HG03039 (cell line): ENCODE results near the gene PELI3.
"Not testable (repeated sequence)": the region's sequence is repeated elsewhere in the genome, so short reads cannot be mapped to it uniquely, and the experiment has no call there.

Experiments
- ATAC-seq: cut with Tn5 transposase; IDR thresholded peaks from one replicate; pipeline ENCODE4 v1.9.1; 2021; ENCODE audit warnings: mild to moderate bottlenecking, moderate library complexity; ENCODE audit not compliant: unreplicated experiment

Gene PELI3

GRCh38 chr11:66443602-66444001 lies 23.1 kb upstream of the PELI3 start:
- ATAC-seq: no peak

- no peak for ATAC-seq
Measured at GRCh38 chr11:66447012-66447411, 19.7 kb upstream of the PELI3 start.

DNA sequence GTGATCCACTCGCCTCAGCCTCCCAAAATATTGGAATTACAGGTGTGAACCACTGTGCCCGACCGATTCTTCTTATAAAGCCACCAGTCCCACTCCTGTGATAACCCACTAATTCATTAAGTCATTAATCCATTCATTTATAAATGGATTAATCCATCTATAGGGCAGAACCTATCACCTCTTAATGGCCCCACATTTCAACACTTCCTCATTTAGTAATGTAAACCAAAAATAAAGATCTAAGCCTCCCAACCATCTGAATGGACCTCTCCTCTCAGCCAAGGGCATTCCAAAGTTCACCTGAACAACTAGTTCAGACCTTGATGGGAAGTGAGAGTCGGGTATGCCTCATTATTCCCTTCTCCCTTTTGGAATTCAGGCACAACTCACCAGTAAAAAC lies 18.2 kb upstream of the PELI3 start:
- ATAC-seq: no peak

- no peak for ATAC-seq
Measured at GRCh38 chr11:66450560-66450959, 16.1 kb upstream of the PELI3 start.

DNA sequence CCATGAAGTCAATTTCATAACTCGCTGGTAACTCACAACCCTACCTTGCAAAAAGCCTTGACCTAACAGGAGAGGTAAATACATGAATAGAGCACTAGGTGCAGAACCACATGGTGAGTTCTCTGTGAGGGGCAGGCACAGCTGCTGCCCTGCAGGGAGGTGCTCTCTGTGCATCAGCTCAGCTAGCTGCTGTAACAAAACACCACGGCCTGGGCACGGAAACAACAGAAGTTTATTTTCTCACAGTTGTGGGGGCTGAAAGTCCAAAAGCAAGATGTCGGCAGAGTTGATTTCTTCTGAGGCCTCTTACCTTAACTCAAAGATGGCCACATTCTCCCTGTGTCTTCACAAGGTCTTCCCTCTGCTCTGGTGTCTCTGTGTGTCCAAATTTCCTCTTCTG lies 15.0 kb upstream of the PELI3 start:
- no peak for ATAC-seq

DNA sequence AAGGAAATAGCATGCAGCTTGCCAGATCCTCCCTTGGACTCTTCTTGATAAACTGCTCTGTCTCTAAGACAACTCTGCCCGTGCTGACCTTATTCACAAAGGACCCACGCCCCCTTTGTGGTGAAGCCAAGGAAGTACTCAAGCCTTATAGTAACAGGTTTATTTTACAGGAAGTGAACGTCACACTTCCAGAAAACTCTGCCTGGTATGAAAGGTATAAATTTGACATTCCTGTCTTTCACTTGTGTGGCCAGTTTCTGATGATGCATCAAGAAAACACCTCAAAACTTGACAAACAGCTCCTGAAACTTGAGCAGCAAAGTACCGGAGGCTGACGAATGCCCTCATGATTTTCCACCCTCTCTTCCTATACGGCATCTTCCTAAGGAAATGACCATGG lies 12.5 kb upstream of the PELI3 start:
- ATAC-seq: no peak

DNA sequence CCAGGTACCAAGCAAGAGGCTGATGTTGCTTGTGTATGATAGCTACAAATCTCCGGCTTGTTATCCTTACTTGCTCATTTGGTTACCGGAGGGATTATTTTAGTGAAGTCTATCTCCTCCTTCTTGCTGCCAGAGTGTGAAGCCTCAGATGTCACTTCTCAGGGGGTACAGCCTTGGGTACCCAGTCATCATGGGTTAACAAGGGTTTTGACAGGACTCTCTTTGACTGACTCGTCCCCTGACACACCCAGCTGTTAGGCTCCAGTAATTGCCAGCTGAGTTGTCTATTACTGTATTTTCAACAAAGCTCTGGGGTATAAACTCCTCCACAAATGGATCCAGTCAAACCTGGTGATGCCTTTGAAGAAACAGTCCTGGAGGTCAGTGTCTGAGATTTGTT lies 11.9 kb upstream of the PELI3 start:
- ATAC-seq: no peak

DNA sequence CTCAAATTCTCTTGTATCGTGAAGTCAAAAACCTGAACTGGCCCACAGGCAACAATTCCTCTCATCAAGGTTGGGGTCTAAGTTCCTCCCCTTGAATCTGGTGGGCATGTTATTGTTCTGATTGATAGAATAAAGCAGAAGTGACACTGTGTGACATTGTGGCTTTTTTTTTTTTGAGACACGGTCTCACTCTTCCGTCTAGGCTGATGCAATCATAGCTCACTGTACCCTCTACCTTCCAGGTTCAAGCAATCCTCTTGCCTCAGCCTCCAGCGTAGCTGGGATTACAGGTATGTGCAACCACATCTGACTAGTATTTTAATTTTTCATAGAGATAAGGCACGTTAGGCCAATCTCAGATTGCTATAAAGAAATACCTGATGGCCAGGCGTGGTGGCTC lies 8.9 kb upstream of the PELI3 start:
- ATAC-seq: no peak

- no peak for ATAC-seq
Measured at GRCh38 chr11:66459138-66459778, 7.4 kb upstream of the PELI3 start.

- ATAC-seq: no peak
Measured at GRCh38 chr11:66462010-66462409, 4.7 kb upstream of the PELI3 start.

- no peak for ATAC-seq
Measured at GRCh38 chr11:66462911-66463310, 3.8 kb upstream of the PELI3 start.

DNA sequence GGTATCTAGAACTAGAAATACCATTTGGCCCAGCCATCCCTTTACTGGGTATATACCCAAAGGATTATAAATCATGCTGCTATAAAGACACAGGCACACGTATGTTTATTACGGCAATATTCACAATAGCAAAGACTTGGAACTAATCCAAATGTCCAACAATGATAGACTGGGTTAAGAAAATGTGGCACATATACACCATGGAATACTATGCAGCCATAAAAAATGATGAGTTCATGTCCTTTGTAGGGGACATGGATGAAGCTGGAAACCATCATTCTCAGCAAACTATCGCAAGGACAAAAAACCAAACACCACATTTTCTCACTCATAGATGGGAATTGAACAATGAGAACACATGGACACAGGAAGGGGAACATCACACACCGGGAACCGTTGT lies 2.6 kb upstream of the PELI3 start:
- ATAC-seq: not testable (repeated sequence)

DNA sequence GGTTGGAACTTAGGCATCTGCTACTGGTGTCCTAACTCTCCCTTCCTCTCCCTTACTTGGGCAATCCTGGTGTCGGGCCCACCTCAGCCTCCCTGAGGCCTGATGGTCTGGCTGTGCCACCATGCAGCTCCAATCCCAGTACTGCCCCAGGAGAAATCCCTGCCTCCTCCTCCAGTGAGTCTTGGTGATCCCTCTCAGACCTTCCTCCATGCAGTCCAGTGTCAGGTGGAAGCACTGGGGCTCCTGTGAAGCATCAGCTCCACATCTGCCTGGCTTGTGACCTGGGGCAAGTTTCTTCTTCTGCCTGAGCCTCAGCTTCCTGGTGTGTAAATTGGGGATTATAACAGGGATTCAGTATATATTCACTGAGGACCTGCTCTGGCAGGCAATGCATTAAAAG lies 1.8 kb upstream of the PELI3 start:
- ATAC-seq: no peak

DNA sequence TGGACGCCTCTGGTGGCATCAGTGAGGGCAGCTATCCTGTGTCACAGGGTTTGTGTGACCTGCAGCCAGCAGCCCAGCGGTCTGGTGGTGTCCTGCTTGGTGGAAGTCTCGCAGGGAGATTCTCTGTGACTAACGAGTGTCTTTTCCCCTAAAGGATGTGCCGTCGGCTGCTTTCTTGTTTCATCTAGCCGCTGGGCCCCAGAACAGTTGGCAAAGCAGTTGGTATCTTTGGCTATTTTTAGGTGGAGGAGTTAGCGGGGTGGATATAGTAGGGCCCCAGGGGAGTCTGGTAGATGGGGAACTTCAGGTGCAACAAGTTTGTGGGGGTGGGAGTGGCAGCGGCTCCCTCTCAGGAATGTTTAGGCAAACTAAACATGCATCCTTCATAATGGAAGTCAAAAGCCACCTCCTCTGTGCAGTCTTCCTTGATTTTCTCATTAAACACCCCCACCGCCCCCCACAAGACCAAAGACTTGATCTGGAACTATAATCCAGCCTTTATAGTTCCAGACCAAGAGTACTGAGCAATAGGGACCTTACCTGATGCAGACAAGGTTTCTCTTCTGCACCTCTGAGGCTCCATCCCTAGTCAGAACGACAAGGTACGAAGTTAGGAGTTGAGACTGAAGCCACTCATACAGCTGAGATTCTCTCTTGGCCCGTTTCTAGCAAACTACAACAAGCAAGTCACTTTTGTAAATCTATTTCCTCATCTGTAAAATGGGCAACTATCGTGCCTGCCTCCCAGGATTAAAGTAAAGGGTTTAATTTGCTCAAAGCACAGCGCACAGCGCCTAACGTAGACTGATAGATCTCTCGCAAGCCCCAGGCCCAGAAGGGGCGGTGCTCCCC lies 1.1 kb upstream of the PELI3 start:
- ATAC-seq: no peak

GRCh38 chr11:66467034-66467659 lies 442 bp downstream of the PELI3 start:
- ATAC-seq: peak; percentile 34

DNA sequence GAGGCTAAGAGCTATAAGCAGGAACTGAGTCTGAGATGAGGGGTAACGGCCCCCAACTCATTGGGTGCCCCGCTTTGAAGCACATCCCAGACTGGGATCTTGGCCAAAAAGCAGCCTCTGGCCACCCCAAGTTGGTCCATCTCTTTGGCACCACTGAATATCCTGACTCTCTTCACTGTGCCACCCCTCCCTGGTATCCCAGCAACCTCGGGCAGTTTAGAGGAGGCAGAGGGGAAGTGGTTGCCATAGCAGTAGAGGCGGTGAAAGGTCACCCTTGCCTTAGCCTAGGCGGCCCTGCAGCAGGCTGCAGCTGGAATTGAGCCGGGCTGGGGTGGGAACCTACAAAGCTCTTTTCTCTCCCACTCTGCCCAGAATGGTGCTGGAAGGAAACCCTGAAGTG lies 1.1 kb downstream of the PELI3 start:
- no peak for ATAC-seq

DNA sequence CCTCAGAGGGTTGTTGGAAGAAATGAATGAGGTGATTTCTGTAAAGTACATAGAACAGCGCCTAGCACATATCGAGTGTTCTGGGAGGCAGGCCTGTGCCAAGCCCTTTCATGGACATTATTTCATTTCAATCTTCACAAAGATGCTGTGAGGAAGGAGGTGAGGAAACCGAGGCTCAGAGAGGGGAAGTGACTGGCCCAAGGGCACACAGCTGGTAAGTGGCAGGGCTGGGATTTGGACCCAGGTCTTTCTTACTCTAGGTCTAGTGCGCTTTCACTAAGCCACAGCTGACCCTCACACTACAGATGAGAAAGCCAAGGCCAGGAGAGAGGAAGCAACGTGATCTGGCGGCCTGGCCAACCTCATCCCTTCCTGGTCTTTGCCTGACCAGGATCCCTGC lies 2.0 kb downstream of the PELI3 start:
- no peak for ATAC-seq

- ATAC-seq: no peak
Measured at GRCh38 chr11:66469441-66469840, 2.7 kb downstream of the PELI3 start.

DNA sequence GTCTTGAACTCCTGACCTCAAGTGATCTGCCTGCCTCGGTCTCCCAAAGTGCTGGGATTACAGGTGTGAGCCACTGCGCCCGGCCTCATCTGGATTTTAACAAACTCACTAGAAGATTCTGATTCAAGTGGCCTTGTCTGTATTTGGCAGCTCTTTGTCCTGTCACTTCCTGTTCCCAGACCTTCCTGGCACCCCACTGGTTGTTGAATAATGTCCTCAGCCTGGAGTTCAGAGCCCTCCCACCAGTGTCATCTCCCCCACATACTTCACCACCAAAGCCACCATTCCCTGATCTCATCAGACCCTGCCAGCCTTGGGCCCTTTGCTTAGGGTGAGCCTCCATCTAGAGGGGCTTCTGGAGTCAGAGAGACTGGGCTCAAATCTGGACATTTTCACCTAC lies 3.3 kb downstream of the PELI3 start:
- ATAC-seq: no peak

GRCh38 chr11:66471142-66471541 lies 4.4 kb downstream of the PELI3 start:
- ATAC-seq: no peak

GRCh38 chr11:66472054-66472453 lies 5.3 kb downstream of the PELI3 start:
- ATAC-seq: no peak

- no peak for ATAC-seq
Measured at GRCh38 chr11:66473167-66473566, 6.5 kb downstream of the PELI3 start.
